Small intestine (tissue), 7 donors: ENCODE measurements around the gene RITA1. TPM values are rescaled to one million over a fixed set of nuclear protein-coding genes. Genes with fewer than 3 reads are reported as not detected.

Source experiments
- DNase-seq, 2 donors: peaks; one replicate each; pipeline versions ENCODE4 v3.0.0 to v3.0.0-alpha.2; 2013
- FAIRE-seq: peaks from 2 replicates; lab custom pipeline; 2012; peaks lifted over from hg19 to GRCh38; lab: Jason Lieb, UNC
- H3K27ac ChIP-seq, 3 donors: one replicate each; pipeline ENCODE4 v1.5.1; 2013; ENCODE audit warnings: low read length in 2 of 3, mild to moderate bottlenecking in 2 of 3, control low read depth in 1 of 3, inconsistent platforms in 1 of 3, low read depth in 1 of 3, moderate library complexity in 1 of 3
- H3K27me3 ChIP-seq, 3 donors: one replicate each; pipeline ENCODE4 v1.6.1; 2013; ENCODE audit warnings: low read length in 3 of 3, inconsistent platforms in 1 of 3; ENCODE audit not compliant: control insufficient read depth in 3 of 3, insufficient read depth in 3 of 3
- H3K36me3 ChIP-seq, 3 donors: one replicate each; pipeline ENCODE4 v1.6.1; 2013; ENCODE audit warnings: low read length in 3 of 3, inconsistent platforms in 1 of 3, low read depth in 1 of 3, mild to moderate bottlenecking in 1 of 3, moderate library complexity in 1 of 3; ENCODE audit not compliant: control insufficient read depth in 3 of 3, insufficient read depth in 2 of 3
- H3K4me1 ChIP-seq, 3 donors: one replicate each; pipeline ENCODE4 v1.6.1; 2013; ENCODE audit warnings: low read length in 2 of 3, inconsistent platforms in 1 of 3, low read depth in 1 of 3, mild to moderate bottlenecking in 1 of 3, moderate library complexity in 1 of 3; ENCODE audit not compliant: control insufficient read depth in 3 of 3, insufficient read depth in 2 of 3
- H3K4me3 ChIP-seq, 3 donors: one replicate each; pipeline ENCODE4 v1.5.1; 2013; ENCODE audit warnings: low read length in 3 of 3, control low read depth in 1 of 3, inconsistent platforms in 1 of 3, low read depth in 1 of 3, mild to moderate bottlenecking in 1 of 3, moderate library complexity in 1 of 3
- H3K9me3 ChIP-seq, 2 donors: one replicate each; pipeline ENCODE4 v1.6.1; 2013; ENCODE audit warnings: low read depth in 1 of 2, low read length in 1 of 2; ENCODE audit not compliant: control insufficient read depth in 2 of 2, insufficient read depth in 1 of 2
- WGBS, 3 donors: extraction: QIAGEN DNeasy Blood & Tissue Kit; methylation state at CpG; one replicate each; pipeline ENCODE4 v1.1.7; 2013; 5-methylcytosine and 5-hydroxymethylcytosine counted together
- polyA plus RNA-seq, 4 donors: library from polyadenylated mRNA; stranded (reverse) in 3 of 4; unstranded in 1 of 4; fragments of 200-250 nt in 3 of 4; fragments of 120-200 nt in 1 of 4; gene quantifications; one replicate each; pipeline versions ENCODE4 v1.2.1 to v1.2.3, GENCODE V29; 2013
- donor health status: healthy with polysubstance abuse.
- donor health status: control.
- donor health status: control.
- donor health status: Bipolar disorder and iron deficiency.
- donor health status: healthy.

RITA1 gene
- polyA plus RNA-seq, 4 donors = 15.2 to 31.5 (median 19.7) TPM

DNA sequence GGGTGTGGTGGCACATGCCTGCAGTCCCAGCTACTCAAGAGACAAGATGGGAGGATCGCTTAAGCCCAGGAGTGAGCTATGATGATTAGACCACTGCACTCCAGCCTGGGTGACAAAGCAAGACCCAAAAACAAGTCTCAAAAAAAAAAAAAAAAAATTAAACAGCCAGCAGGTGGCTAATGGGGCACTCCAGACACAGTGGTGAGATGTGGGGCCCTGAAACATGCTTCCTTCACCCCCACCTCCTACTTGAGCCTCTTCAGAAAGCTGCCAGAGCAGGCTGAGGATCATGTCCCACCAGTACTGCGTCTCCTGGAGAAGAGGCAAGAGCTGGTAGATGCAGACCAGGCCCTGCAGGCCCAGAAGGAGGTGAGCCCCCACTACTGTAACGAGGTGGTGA lies 33.9 kb upstream of the RITA1 start:
- H3K27me3 ChIP-seq = peaks cover 0 to 50% (median 2%) of the 10 kb centered on the region in 3 donors
- H3K4me3 ChIP-seq = no peak overlapping the region
- no peak for DNase-seq
- 87 to 92% (median 91%) methylated on average over 3 of the region's 3 CpGs for WGBS, 3 donors
- H3K36me3 ChIP-seq = no peaks in the 10 kb centered on the region
- FAIRE-seq = no peak
- no peaks in the 10 kb centered on the region for H3K9me3 ChIP-seq
- H3K27ac ChIP-seq = no peak overlapping the region
- H3K4me1 ChIP-seq = peaks cover 0 to 5% (median 0%) of the 10 kb centered on the region in 3 donors

DNA sequence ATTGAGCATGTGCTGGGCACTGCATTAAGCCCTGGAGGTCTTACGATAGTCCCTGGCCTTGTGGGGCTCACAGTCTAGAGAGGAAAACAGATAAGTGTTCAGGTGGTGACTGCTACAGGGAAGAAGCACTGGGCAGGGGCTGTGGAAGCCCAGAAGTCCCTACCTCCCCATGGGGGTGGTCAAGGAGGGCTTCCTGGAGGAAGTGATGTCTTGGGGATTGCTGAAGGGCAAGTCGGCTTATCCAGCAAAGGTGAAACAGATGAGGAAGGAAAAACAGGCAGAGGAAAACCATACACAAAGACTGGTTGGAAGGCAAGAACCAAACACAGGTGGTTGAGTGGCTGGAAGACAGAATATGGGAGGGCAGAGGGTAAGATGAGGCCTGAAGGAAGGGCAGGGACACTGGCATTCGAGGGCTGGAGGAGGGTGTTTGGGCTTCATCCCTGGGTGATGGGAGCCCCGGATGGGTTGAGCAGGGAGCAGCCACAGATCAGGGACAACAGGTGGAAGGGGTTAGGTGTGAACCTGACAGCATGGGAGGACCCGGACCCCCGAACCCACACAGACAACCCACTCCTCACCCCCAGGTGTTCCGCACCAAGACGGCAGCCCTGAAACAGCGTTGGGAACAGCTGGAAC lies 33.2 kb upstream of the RITA1 start:
- WGBS, 3 donors = 15 to 25% (median 23%) methylated on average over 9 of the region's 9 CpGs
- Histone ChIP-seq H3K4me1 (peaks cover 0 to 5% (median 0%) of the 10 kb centered on the region in 3 donors), H3K36me3 (peaks cover 0 to 1% (median 0%) of the 10 kb centered on the region in 3 donors), H3K9me3 (no peaks in the 10 kb centered on the region), H3K4me3 (no peak overlapping the region), H3K27me3 (peaks cover 0 to 50% (median 2%) of the 10 kb centered on the region in 3 donors), H3K27ac (no peak overlapping the region)
- no peak for DNase-seq
- FAIRE-seq = no peak

DNA sequence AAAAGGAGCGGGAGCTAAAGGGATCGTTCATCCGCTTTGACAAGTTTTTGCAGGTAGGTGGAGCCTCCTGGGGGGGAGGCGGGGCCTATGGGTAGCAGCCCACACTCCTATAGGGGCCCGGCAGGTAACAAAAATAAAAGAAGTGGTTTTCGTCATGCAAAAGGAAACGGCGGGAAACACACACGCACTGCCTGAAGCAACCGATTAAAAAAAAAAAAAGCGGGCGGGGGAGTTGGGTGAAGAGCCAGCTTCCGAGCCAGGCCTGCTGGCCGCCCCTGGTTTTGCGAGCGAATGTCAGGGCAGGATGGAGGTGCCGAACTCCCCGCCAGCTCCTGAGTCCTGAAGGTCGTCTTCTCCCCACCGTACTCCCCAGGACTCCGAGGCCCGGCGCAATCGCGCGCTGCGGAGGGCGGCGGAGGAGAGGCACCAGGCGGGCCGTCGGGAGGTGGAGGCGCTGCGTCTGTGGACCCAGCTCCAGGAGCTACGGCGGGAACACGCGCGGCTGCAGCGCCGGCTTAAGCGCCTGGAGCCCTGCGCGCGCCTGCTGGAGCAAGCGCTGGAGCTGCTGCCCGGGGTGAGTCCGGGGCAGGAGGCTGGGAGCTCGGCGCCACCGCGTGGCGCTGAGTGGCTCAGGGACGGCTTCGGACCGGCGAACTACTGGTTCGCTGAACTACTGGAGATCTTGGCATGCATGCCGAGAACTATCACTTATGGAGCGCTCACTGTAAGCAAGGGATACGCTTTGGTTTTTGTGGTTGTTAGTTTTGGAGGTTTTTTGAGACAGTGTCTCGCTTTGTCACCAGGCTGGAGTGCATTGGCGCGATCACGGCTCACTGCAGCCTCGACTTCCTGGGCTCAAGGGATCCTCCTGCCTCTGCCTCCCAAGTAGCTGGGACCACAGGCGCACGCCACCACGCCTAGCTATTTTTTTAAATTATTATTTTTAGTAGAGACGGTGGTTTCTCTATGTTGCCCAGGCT lies 32.4 kb upstream of the RITA1 start:
- no peaks in the 10 kb centered on the region for H3K9me3 ChIP-seq
- WGBS, 3 donors = 6 to 8% (median 7%) methylated on average over 69 to 70 of the region's 70 CpGs
- FAIRE-seq (no peak), DNase-seq (peak; percentile 69 to 78)
- peak overlapping the region in 1 of 3 donors; percentile 46 for H3K4me3 ChIP-seq
- H3K36me3 ChIP-seq = peaks cover 0 to 9% (median 7%) of the 10 kb centered on the region in 3 donors
- H3K27me3 ChIP-seq = peaks cover 0 to 50% (median 2%) of the 10 kb centered on the region in 3 donors
- no peak overlapping the region for H3K27ac ChIP-seq
- peaks cover 0 to 5% (median 0%) of the 10 kb centered on the region in 3 donors for H3K4me1 ChIP-seq

DNA sequence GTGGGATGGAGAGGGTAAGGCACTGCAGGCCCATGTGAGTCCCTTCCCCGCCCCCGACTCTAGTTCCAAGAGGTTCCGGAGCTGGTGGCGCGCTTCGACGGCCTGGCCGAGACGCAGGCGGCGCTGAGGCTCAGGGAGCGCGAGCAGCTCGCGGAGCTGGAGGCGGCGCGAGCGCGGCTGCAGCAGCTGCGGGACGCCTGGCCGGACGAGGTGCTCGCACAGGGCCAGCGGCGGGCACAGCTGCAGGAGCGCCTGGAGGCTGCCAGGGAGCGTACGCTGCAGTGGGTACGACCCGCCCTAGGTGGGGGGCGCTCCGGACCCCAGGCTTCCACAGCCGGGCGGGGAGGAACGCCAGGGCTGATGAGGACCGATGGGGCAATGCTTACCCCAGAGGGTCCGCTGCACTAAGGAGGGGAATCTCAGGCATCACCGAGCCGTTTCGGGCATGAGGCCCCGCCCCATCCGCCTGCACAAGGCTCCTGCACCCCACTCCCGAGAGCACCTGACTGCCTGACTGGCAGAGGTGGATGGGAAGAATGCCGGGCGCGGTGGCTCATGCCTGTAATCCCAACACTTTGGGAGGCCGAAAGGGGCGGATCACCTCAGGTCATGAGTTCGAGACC lies 31.1 kb upstream of the RITA1 start:
- peak overlapping the region in 1 of 3 donors; percentile 18 for H3K4me3 ChIP-seq
- H3K27me3 ChIP-seq = peaks cover 0 to 50% (median 2%) of the 10 kb centered on the region in 3 donors
- H3K4me1 ChIP-seq = peaks cover 0 to 5% (median 0%) of the 10 kb centered on the region in 3 donors
- peak in 1 of 2 donors; percentile 34 for DNase-seq
- H3K27ac ChIP-seq = no peak overlapping the region
- 1 to 5% (median 3%) methylated on average over 41 to 51 of the region's 51 CpGs for WGBS, 3 donors
- no peaks in the 10 kb centered on the region for H3K9me3 ChIP-seq
- FAIRE-seq = no peak
- peaks cover 7 to 23% (median 8%) of the 10 kb centered on the region in 3 donors for H3K36me3 ChIP-seq

DNA sequence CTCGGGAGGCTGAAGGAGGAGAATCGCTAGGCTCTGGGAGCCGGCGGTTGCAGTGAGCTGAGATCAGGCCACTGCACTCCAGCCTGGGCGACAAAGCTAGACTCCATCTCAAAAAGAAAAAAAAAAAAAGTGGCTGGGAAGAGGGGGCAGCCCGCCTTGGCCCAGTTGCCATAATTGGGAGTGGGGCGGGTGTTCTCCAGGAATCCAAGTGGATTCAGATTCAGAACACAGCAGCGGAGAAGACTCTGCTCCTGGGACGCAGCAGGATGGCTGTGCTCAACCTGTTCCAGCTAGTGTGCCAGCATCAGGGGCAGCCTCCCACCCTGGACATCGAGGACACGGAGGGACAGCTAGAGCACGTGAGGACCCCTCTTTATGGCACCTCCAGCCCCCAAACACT lies 30.5 kb upstream of the RITA1 start:
- DNase-seq (no peak), FAIRE-seq (no peak)
- Histone ChIP-seq H3K9me3 (no peaks in the 10 kb centered on the region), H3K4me1 (peaks cover 0 to 5% (median 0%) of the 10 kb centered on the region in 3 donors), H3K27me3 (peaks cover 0 to 48% (median 2%) of the 10 kb centered on the region in 3 donors), H3K36me3 (peaks cover 8 to 29% (median 10%) of the 10 kb centered on the region in 3 donors), H3K27ac (no peak overlapping the region), H3K4me3 (no peak overlapping the region)
- 67 to 74% (median 70%) methylated on average over 12 of the region's 12 CpGs for WGBS, 3 donors

DNA sequence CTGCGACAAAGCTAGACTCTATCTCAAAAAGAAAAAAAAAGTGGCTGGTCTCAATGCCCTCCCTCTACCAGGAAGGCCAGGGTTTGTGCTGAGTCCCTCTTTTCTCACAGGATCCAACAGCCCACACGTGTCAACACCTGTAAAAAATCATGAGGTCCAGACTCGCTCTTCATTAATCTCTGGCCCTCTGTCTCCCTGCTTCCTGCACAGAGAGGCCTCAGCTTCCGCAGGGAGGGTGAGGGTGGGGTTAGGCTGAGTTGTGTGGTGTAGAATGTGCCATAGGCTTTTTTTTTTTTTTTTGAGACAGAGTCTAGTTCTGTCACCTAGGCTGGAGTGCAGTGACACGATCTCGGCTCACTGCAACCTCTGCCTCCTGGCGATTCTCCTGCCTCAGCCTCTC lies 29.9 kb upstream of the RITA1 start:
- Histone ChIP-seq H3K4me1 (peaks cover 0 to 5% (median 0%) of the 10 kb centered on the region in 3 donors), H3K27ac (no peak overlapping the region), H3K27me3 (peaks cover 0 to 43% (median 2%) of the 10 kb centered on the region in 3 donors), H3K36me3 (peaks cover 10 to 34% (median 14%) of the 10 kb centered on the region in 3 donors), H3K4me3 (no peak overlapping the region), H3K9me3 (no peaks in the 10 kb centered on the region)
- 57 to 61% (median 60%) methylated on average over 7 of the region's 7 CpGs for WGBS, 3 donors
- no peak for FAIRE-seq
- no peak for DNase-seq

DNA sequence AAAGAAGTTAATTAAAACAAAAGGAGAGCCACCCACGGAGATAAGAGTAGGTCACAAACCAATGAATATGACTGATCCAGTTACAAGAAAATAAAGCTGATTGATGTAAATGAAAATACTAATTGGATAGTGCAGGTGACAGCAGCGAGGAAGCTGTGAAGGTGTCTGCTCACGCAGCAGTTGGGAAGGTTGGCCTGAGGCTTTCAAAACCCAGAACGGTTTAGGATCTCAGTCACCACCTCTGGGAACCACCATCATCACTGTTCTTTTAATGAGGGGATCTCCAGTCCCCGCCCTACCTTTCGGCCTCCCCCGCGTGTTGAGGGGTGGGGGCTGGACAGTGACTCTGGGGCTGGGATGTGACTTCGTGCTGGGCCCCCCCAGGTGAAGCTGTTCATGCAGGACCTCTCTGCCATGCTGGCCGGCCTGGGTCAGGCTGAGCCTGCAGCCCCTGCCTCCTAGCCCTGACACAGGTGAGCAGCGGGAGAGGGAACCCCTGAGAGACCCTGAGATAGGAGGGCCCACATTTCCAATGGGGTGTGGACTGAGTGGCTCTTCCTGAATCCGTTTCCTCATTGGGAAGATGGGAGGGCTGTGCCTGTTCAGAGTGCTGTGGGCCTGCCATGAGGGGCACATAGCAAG lies 28.2 kb upstream of the RITA1 start:
- WGBS, 3 donors = 86 to 88% (median 87%) methylated on average over 12 of the region's 12 CpGs
- FAIRE-seq (no peak), DNase-seq (no peak)
- no peak overlapping the region for H3K27ac ChIP-seq
- peaks cover 0 to 5% (median 0%) of the 10 kb centered on the region in 3 donors for H3K4me1 ChIP-seq
- H3K36me3 ChIP-seq = peaks cover 13 to 49% (median 17%) of the 10 kb centered on the region in 3 donors
- H3K9me3 ChIP-seq = no peaks in the 10 kb centered on the region
- H3K27me3 ChIP-seq = peaks cover 0 to 35% (median 2%) of the 10 kb centered on the region in 3 donors
- H3K4me3 ChIP-seq = no peak overlapping the region
